ENCODE data around the gene OPA3. TPM values are rescaled to one million over a fixed set of nuclear protein-coding genes. Genes with fewer than 3 reads are reported as not detected.

Gene OPA3
- total and polyA plus RNA-seq, 2 donors from 2014 or later, result 8.1 to 19.1 TPM

- intact Hi-C loops (cut with DNase I), result no loop called here
- no peak for DNase-seq
- FAIRE-seq, result no peak
- no peaks in the 10 kb centered on the region for H3K9me3 ChIP-seq (ENCODE audit: control insufficient read depth in 2 of 3, insufficient read depth in 1 of 3, low read length in 3 of 3)
- peaks cover 14% of the 10 kb centered on the region for H3K27me3 ChIP-seq (ENCODE audit: control insufficient read depth, insufficient read depth, low read length)
- no peak for TF ChIP-seq CTCF (IDR thresholded peaks at IDR 0.05; ENCODE audit: borderline replicate concordance, extremely low read depth, insufficient read depth)
- peaks cover 0 to 6% (median 0%) of the 10 kb centered on the region in 3 donors for H3K4me1 ChIP-seq (ENCODE audit: control insufficient read depth in 2 of 3, insufficient read depth in 2 of 3, low read depth in 1 of 3, low read length in 3 of 3)
- no peak overlapping the region for H3K9ac ChIP-seq (ENCODE audit: low read length in 3 of 3)
- H3K36me3 ChIP-seq (ENCODE audit: control insufficient read depth in 2 of 3, insufficient read depth in 3 of 3, low read length in 3 of 3), result no peaks in the 10 kb centered on the region
- H3K4me3 ChIP-seq (ENCODE audit: low read length in 3 of 3), result no peak overlapping the region
- no peak overlapping the region for H3K27ac ChIP-seq (ENCODE audit: low read depth in 2 of 2, low read length in 2 of 2)
Observed at GRCh38 chr19:45503909-45504308, 80.7 kb downstream of the OPA3 start.

GRCh38 chr19:45502111-45502510 is 82.5 kb downstream of the OPA3 start:
- Histone ChIP-seq H3K27ac (ENCODE audit: low read depth in 2 of 2, low read length in 2 of 2) (no peak overlapping the region), H3K36me3 (ENCODE audit: control insufficient read depth in 2 of 3, insufficient read depth in 3 of 3, low read length in 3 of 3) (no peaks in the 10 kb centered on the region), H3K27me3 (ENCODE audit: control insufficient read depth, insufficient read depth, low read length) (peaks cover 18% of the 10 kb centered on the region), H3K4me1 (ENCODE audit: control insufficient read depth in 2 of 3, insufficient read depth in 2 of 3, low read depth in 1 of 3, low read length in 3 of 3) (peaks cover 0 to 14% (median 0%) of the 10 kb centered on the region in 3 donors), H3K9me3 (ENCODE audit: control insufficient read depth in 2 of 3, insufficient read depth in 1 of 3, low read length in 3 of 3) (no peaks in the 10 kb centered on the region), H3K9ac (ENCODE audit: low read length in 3 of 3) (no peak overlapping the region), H3K4me3 (ENCODE audit: low read length in 3 of 3) (no peak overlapping the region)
- DNase-seq (no peak), FAIRE-seq (no peak)
- intact Hi-C loops (cut with DNase I), result no loop called here
- no peak for TF ChIP-seq CTCF (IDR thresholded peaks at IDR 0.05; ENCODE audit: borderline replicate concordance, extremely low read depth, insufficient read depth)

GRCh38 chr19:45501730-45502014 is 82.9 kb downstream of the OPA3 start:
- H3K27me3 ChIP-seq (ENCODE audit: control insufficient read depth, insufficient read depth, low read length), result peaks cover 18% of the 10 kb centered on the region
- H3K9ac ChIP-seq (ENCODE audit: low read length in 3 of 3), result no peak overlapping the region
- no peaks in the 10 kb centered on the region for H3K36me3 ChIP-seq (ENCODE audit: control insufficient read depth in 2 of 3, insufficient read depth in 3 of 3, low read length in 3 of 3)
- H3K4me1 ChIP-seq (ENCODE audit: control insufficient read depth in 2 of 3, insufficient read depth in 2 of 3, low read depth in 1 of 3, low read length in 3 of 3), result peaks cover 0 to 15% (median 0%) of the 10 kb centered on the region in 3 donors
- H3K27ac ChIP-seq (ENCODE audit: low read depth in 2 of 2, low read length in 2 of 2), result no peak overlapping the region
- no peak overlapping the region for H3K4me3 ChIP-seq (ENCODE audit: low read length in 3 of 3)
- no peaks in the 10 kb centered on the region for H3K9me3 ChIP-seq (ENCODE audit: control insufficient read depth in 2 of 3, insufficient read depth in 1 of 3, low read length in 3 of 3)
- DNase-seq, result no peak
- intact Hi-C loops (cut with DNase I), result no loop called here
- FAIRE-seq, result no peak
- no peak for TF ChIP-seq CTCF (IDR thresholded peaks at IDR 0.05; ENCODE audit: borderline replicate concordance, extremely low read depth, insufficient read depth)
